ENCODE measurements around the gene TSC22D4.
"Not testable (repeated sequence)": the region's sequence is repeated elsewhere in the genome, so short reads cannot be mapped to it uniquely, and the experiment has no call there.

Gene TSC22D4

GRCh38 chr7:100449190-100449795 is 29.7 kb downstream of the TSC22D4 start:
- H3K4me2 ChIP-seq (ENCODE audit: low read length): no peak overlapping the region

GRCh38 chr7:100447363-100447762 is 31.7 kb downstream of the TSC22D4 start:
- not testable (repeated sequence) for H3K27me3 ChIP-seq (ENCODE audit: low read depth, low read length); H3K9ac ChIP-seq (ENCODE audit: low read length); H3K9me3 ChIP-seq (ENCODE audit: insufficient read depth, low read length); H3K79me2 ChIP-seq (ENCODE audit: low read length); H3K4me3 ChIP-seq (ENCODE audit: low read length); H2AFZ ChIP-seq (ENCODE audit: low read depth, low read length); H3K4me2 ChIP-seq (ENCODE audit: low read length); H3K36me3 ChIP-seq (replicated peaks; ENCODE audit: low read depth, low read length); H3K27ac ChIP-seq (ENCODE audit: low read length); H4K20me1 ChIP-seq (ENCODE audit: insufficient read depth, low read length)
- peaks cover 11% of the 10 kb centered on the region for H3K4me1 ChIP-seq (ENCODE audit: low read length)

More at GRCh38 chr7:100449190-100449795, 29.7 kb downstream of the TSC22D4 start:
- Histone ChIP-seq H3K4me3 (ENCODE audit: low read length) (no peak overlapping the region), H4K20me1 (ENCODE audit: insufficient read depth, low read length) (no peaks in the 10 kb centered on the region), H3K9ac (ENCODE audit: low read length) (no peak overlapping the region), H3K9me3 (ENCODE audit: insufficient read depth, low read length) (no peaks in the 10 kb centered on the region), H3K4me1 (ENCODE audit: low read length) (peaks cover 11% of the 10 kb centered on the region), H2AFZ (ENCODE audit: low read depth, low read length) (no peak overlapping the region), H3K27ac (ENCODE audit: low read length) (no peak overlapping the region), H3K79me2 (ENCODE audit: low read length) (no peaks in the 10 kb centered on the region), H3K27me3 (ENCODE audit: low read depth, low read length) (no peaks in the 10 kb centered on the region), H3K36me3 (replicated peaks; ENCODE audit: low read depth, low read length) (no peaks in the 10 kb centered on the region)
- no peak for TF ChIP-seq EZH2phosphoT487 (IDR thresholded peaks at IDR 0.05; ENCODE audit: low read depth)
- no peak for TF ChIP-seq CTCF (IDR thresholded peaks at IDR 0.05; ENCODE audit: low read depth, low read length)

GRCh38 chr7:100446040-100446439 is 33.0 kb downstream of the TSC22D4 start:
- Histone ChIP-seq H3K27ac (ENCODE audit: low read length) (no peak overlapping the region), H3K9ac (ENCODE audit: low read length) (no peak overlapping the region), H4K20me1 (ENCODE audit: insufficient read depth, low read length) (no peaks in the 10 kb centered on the region), H3K27me3 (ENCODE audit: low read depth, low read length) (no peaks in the 10 kb centered on the region), H3K79me2 (ENCODE audit: low read length) (no peaks in the 10 kb centered on the region), H3K36me3 (replicated peaks; ENCODE audit: low read depth, low read length) (no peaks in the 10 kb centered on the region), H3K4me1 (ENCODE audit: low read length) (peaks cover 11% of the 10 kb centered on the region), H3K9me3 (ENCODE audit: insufficient read depth, low read length) (no peaks in the 10 kb centered on the region), H3K4me2 (ENCODE audit: low read length) (no peak overlapping the region), H3K4me3 (ENCODE audit: low read length) (no peak overlapping the region), H2AFZ (ENCODE audit: low read depth, low read length) (no peak overlapping the region)
- no peak for TF ChIP-seq EZH2phosphoT487 (IDR thresholded peaks at IDR 0.05; ENCODE audit: low read depth)
- TF ChIP-seq CTCF (IDR thresholded peaks at IDR 0.05; ENCODE audit: low read depth, low read length): no peak

GRCh38 chr7:100444311-100445278 is 34.4 kb downstream of the TSC22D4 start:
- Histone ChIP-seq H3K36me3 (replicated peaks; ENCODE audit: low read depth, low read length) (no peaks in the 10 kb centered on the region), H3K27me3 (ENCODE audit: low read depth, low read length) (no peaks in the 10 kb centered on the region), H3K79me2 (ENCODE audit: low read length) (no peaks in the 10 kb centered on the region), H3K4me3 (ENCODE audit: low read length) (no peak overlapping the region), H3K9me3 (ENCODE audit: insufficient read depth, low read length) (no peaks in the 10 kb centered on the region), H3K4me1 (ENCODE audit: low read length) (peaks cover 7% of the 10 kb centered on the region), H3K4me2 (ENCODE audit: low read length) (no peak overlapping the region), H4K20me1 (ENCODE audit: insufficient read depth, low read length) (no peaks in the 10 kb centered on the region), H3K27ac (ENCODE audit: low read length) (no peak overlapping the region), H2AFZ (ENCODE audit: low read depth, low read length) (no peak overlapping the region; the same call in 1 of the 2 replicates), H3K9ac (ENCODE audit: low read length) (no peak overlapping the region)
- no peak for TF ChIP-seq EZH2phosphoT487 (IDR thresholded peaks at IDR 0.05; ENCODE audit: low read depth)
- no peak for TF ChIP-seq CTCF (IDR thresholded peaks at IDR 0.05; ENCODE audit: low read depth, low read length)
